Measurements from ENCODE around the gene SARM1.

The SARM1 gene

DNA sequence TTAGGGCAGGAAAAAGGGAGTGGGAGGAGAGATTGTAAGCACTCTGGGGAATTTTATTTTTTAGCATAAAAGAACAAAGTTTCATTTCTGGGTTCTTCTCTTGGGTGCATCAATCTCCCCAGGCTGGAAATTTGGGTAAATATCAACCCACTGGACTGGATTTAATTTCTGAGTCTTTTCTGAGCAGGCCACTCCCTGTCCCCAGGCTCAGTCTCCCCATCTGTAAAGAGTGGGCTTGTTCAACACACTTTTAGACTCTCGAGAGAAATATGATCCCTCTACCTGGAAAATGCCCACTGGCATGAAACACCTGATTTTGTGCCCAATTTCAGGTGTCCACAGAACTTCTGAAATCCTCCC is 770 bp upstream of the SARM1 start:
- DNase-seq (ENCODE audit: low read depth) = no peak
- no peak for TF ChIP-seq CTCF (IDR thresholded peaks at IDR 0.05; ENCODE audit: control insufficient read depth, extremely low read depth, insufficient read depth)
- H3K4me3 ChIP-seq (ENCODE audit: low read depth, low read length) = no peak overlapping the region

- DNase-seq (ENCODE audit: low read depth) = no peak
- TF ChIP-seq CTCF (IDR thresholded peaks at IDR 0.05; ENCODE audit: control insufficient read depth, extremely low read depth, insufficient read depth) = no peak
- H3K4me3 ChIP-seq (ENCODE audit: low read depth, low read length) = no peak overlapping the region
Observed at GRCh38 chr17:28372203-28372944, 880 bp downstream of the SARM1 start.

GRCh38 chr17:28372945-28373274 is 1.4 kb downstream of the SARM1 start:
- no peak overlapping the region for H3K4me3 ChIP-seq (ENCODE audit: low read depth, low read length)
- no peak for DNase-seq (ENCODE audit: low read depth)
- TF ChIP-seq CTCF (IDR thresholded peaks at IDR 0.05; ENCODE audit: control insufficient read depth, extremely low read depth, insufficient read depth) = no peak

DNA sequence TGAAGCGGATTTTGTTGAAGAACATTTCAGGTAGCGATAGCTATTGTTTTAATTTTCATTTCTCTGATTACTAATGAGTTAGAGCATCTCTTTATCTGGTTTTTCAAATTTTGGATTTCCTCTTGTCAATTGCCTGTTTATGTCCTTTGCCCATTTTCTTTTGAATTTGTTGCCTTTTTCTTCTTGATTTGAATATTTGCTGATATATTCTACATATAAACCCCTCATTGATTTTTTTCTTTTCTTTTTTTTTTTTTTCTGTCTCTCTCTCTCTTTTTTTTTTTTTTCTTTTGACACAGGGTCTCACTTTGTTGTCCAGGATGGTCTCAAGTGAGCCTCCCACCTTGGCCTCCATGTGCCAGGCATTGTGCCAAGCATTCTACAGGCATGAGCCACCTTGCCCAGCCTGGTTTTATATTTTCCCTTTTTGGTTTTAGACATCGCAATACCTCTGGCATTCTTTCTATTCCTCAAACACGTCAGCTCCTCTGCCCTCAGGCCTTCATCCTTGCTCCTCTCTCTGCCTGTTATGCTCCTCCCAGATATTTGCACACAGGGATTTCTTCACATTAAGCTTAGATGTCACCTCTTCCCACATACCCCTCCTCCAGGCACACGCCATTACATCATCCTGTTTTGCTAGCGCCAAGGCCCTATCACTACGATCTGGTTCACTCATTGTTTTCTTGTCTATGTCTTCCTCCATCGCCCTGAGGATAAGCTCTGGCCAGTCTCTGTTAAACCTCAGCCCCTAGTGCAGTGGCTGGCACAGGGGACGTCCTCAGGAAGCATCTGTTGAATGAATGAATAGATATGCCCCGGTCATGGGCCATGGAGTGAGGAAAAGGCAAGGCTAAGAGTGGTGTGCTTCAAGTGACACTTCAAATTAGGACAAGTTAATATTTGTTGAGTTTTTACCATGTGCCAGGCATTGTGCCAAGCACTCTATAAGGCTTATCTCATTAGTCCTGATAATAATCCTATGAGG is 8.6 kb downstream of the SARM1 start:
- DNase-seq (ENCODE audit: low read depth) = peak; percentile 54
- TF ChIP-seq CTCF (IDR thresholded peaks at IDR 0.05; ENCODE audit: control insufficient read depth, extremely low read depth, insufficient read depth) = no peak
- H3K4me3 ChIP-seq (ENCODE audit: low read depth, low read length) = no peak overlapping the region

DNA sequence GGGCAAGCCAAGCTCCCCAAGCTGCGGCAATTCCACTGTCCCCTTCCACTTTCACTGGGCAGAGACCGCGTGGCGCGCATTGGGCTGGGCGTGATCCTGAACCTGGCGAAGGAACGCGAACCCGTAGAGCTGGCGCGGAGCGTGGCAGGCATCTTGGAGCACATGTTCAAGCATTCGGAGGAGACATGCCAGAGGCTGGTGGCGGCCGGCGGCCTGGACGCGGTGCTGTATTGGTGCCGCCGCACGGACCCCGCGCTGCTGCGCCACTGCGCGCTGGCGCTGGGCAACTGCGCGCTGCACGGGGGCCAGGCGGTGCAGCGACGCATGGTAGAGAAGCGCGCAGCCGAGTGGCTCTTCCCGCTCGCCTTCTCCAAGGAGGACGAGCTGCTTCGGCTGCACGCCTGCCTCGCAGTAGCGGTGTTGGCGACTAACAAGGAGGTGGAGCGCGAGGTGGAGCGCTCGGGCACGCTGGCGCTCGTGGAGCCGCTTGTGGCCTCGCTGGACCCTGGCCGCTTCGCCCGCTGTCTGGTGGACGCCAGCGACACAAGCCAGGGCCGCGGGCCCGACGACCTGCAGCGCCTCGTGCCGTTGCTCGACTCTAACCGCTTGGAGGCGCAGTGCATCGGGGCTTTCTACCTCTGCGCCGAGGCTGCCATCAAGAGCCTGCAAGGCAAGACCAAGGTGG is 9.8 kb downstream of the SARM1 start:
- no peak for TF ChIP-seq CTCF (IDR thresholded peaks at IDR 0.05; ENCODE audit: control insufficient read depth, extremely low read depth, insufficient read depth)
- no peak for DNase-seq (ENCODE audit: low read depth)
- H3K4me3 ChIP-seq (ENCODE audit: low read depth, low read length) = no peak overlapping the region

DNA sequence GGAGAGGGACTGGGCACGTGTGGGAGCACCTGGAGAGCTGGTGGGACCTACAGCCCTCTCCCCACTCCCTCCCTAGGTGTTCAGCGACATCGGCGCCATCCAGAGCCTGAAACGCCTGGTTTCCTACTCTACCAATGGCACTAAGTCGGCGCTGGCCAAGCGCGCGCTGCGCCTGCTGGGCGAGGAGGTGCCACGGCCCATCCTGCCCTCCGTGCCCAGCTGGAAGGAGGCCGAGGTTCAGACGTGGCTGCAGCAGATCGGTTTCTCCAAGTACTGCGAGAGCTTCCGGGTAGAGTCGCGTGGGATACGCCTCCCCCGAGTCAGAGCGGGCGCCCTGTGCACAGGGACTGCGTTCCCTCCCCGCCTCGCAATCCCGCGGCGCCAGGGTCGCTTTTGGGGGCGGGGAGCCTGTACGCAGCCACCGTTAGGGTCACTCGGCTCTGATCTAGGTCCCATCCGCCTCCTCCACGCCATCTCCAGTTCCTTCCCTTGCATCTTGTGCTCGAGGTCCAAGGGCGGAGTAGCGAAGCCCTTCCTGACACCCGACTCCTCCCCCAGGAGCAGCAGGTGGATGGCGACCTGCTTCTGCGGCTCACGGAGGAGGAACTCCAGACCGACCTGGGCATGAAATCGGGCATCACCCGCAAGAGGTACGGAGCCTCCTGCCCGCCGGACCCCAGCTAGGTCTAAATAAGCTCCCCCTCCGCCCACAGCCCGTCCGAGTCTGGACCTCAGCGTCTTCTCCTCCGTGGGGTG is 13.0 kb downstream of the SARM1 start:
- DNase-seq (ENCODE audit: low read depth) = peak; percentile 83
- peak overlapping the region; percentile 68 for H3K4me3 ChIP-seq (ENCODE audit: low read depth, low read length)

More for the DNA sequence above, 13.0 kb downstream of the SARM1 start:
- no peak for TF ChIP-seq CTCF (IDR thresholded peaks at IDR 0.05; ENCODE audit: control insufficient read depth, extremely low read depth, insufficient read depth)
